B cell (primary cell): ENCODE results near the gene SYT17. TPM values are rescaled to one million over a fixed set of nuclear protein-coding genes. Genes with fewer than 3 reads are reported as not detected.

Experiments
- ATAC-seq: fragments of 200-7000 bp; cut with Tn5 transposase; one replicate; pipeline ENCODE4 v1.10.0; 2021; ENCODE audit warnings: low read depth, mild to moderate bottlenecking, moderate number of reproducible peaks, moderate library complexity
- CTCF ChIA-PET: fragments of 350-600 bp; sonication (Branson Sonifier 250); formaldehyde crosslinking; loops from one replicate; lab custom pipeline; 2021; ENCODE audit warnings: antibody characterized with exemption, inconsistent platforms; lab: Charles Lee
- POLR2A ChIA-PET: fragments of 350-600 bp; sonication (Branson Sonifier 250); formaldehyde crosslinking; loops from one replicate; lab custom pipeline; 2021; ENCODE audit warnings: antibody characterized with exemption; lab: Charles Lee
- DNase-seq: peaks from one replicate; pipeline ENCODE4 v3.0.0; 2013
- H2AFZ ChIP-seq: 2 replicates; pipeline ENCODE4 v1.6.1; 2012; ENCODE audit warnings: mild to moderate bottlenecking, low read depth, low read length; ENCODE audit not compliant: insufficient read depth, poor library complexity, severe bottlenecking
- H3K27ac ChIP-seq, 2 donors: 1 replicate in 1 of 2; 2 replicates in 1 of 2; pipeline ENCODE4 v1.5.1; 2012 to 2013; ENCODE audit warnings: low read length in 2 of 2, mild to moderate bottlenecking in 2 of 2, moderate library complexity in 1 of 2
- H3K27me3 ChIP-seq, 4 experiments: fragments of 200-600 bp in 1 of 4; sonication (generic) in 1 of 4; replicated peaks in 1 of 4; 1 replicate in 2 of 4; 2 replicates in 2 of 4; pipeline versions ENCODE4 v1.6.1 to v1.7.0; 2013 to 2016; ENCODE audit warnings: low read length in 3 of 4, mild to moderate bottlenecking in 2 of 4, mixed read lengths in 1 of 4, moderate library complexity in 1 of 4; ENCODE audit not compliant: insufficient read depth in 4 of 4, control insufficient read depth in 3 of 4; ENCODE audit errors: control extremely low read depth in 1 of 4
- H3K36me3 ChIP-seq, 2 experiments: replicated peaks in 1 of 2; 1 replicate in 1 of 2; 2 replicates in 1 of 2; pipeline versions ENCODE4 v1.6.1 to v1.7.1; 2013; ENCODE audit warnings: low read length in 1 of 2; ENCODE audit not compliant: insufficient read depth in 2 of 2, control insufficient read depth in 1 of 2; ENCODE audit errors: control extremely low read depth in 1 of 2, extremely low read depth in 1 of 2
- H3K4me1 ChIP-seq, 2 donors: fragments of 200-600 bp in 1 of 2; sonication (generic) in 1 of 2; 1 replicate in 1 of 2; 2 replicates in 1 of 2; pipeline versions ENCODE4 v1.5.1 to v1.6.1; 2013 to 2017; ENCODE audit warnings: low read length in 2 of 2; ENCODE audit not compliant: control insufficient read depth in 2 of 2, insufficient read depth in 2 of 2
- H3K4me2 ChIP-seq: replicated peaks from 2 replicates; pipeline ENCODE3; 2012; ENCODE audit warnings: mild to moderate bottlenecking, low read depth, low read length; ENCODE audit not compliant: poor library complexity, severe bottlenecking
- H3K4me3 ChIP-seq, 5 experiments: fragments of 200-600 bp in 1 of 5; sonication (generic) in 1 of 5; 1 replicate in 3 of 5; 2 replicates in 2 of 5; pipeline versions ENCODE4 v1.5.1 to v1.7.0; 2011 to 2016; ENCODE audit warnings: low read length in 4 of 5, mild to moderate bottlenecking in 4 of 5, low read depth in 2 of 5, control low read depth in 1 of 5, moderate library complexity in 1 of 5; ENCODE audit not compliant: insufficient read depth in 1 of 5; ENCODE audit errors: control extremely low read depth in 1 of 5, extremely low read depth in 1 of 5
- H3K79me2 ChIP-seq: fragments of 200-600 bp; sonication (generic); one replicate; pipeline ENCODE4 v1.6.0; 2016; ENCODE audit warnings: low read length; ENCODE audit not compliant: control insufficient read depth, insufficient read depth
- H3K9ac ChIP-seq: fragments of 200-600 bp; sonication (generic); 2 replicates; pipeline ENCODE4 v1.6.1; 2017; ENCODE audit warnings: mild to moderate bottlenecking, low read length, moderate library complexity
- H3K9me3 ChIP-seq, 3 donors: one replicate each; pipeline versions ENCODE4 v1.6.1 to v1.7.1; 2013; ENCODE audit warnings: low read length in 2 of 3; ENCODE audit not compliant: control insufficient read depth in 2 of 3, insufficient read depth in 1 of 3; ENCODE audit errors: control extremely low read depth in 1 of 3
- H4K20me1 ChIP-seq: 2 replicates; pipeline ENCODE4 v1.6.0; 2012; ENCODE audit warnings: mild to moderate bottlenecking, low read length; ENCODE audit not compliant: insufficient read depth, control insufficient read depth, poor library complexity, severe bottlenecking
- H3K27ac Mint-ChIP-seq: one replicate; pipeline ENCODE4 v1.8.0; 2021; ENCODE audit warnings: mixed read lengths
- H3K27me3 Mint-ChIP-seq: one replicate; pipeline ENCODE4 v1.8.0; 2021; ENCODE audit warnings: mixed read lengths
- H3K4me1 Mint-ChIP-seq: one replicate; pipeline ENCODE4 v1.8.0; 2021; ENCODE audit warnings: mixed read lengths
- H3K4me3 Mint-ChIP-seq: one replicate; pipeline ENCODE4 v1.8.0; 2021; ENCODE audit warnings: mixed read lengths
- H3K9me3 Mint-ChIP-seq: one replicate; pipeline ENCODE4 v1.8.0; 2022; ENCODE audit warnings: mixed read lengths; ENCODE audit not compliant: insufficient read depth
- EZH2 ChIP-seq: IDR thresholded peaks from 2 replicates; pipeline ENCODE4 v1.6.1; 2012; ENCODE audit warnings: borderline replicate concordance, low read depth, mild to moderate bottlenecking, moderate library complexity, low read length; ENCODE audit not compliant: insufficient read depth, poor library complexity, severe bottlenecking
- WGBS: methylation state at CpG from one replicate; pipeline ENCODE4 v1.1.5; 2013; ENCODE audit warnings: missing lambda C conversion rate; ENCODE audit not compliant: insufficient coverage; 5-methylcytosine and 5-hydroxymethylcytosine counted together
- intact Hi-C: fragments of 100-400 bp; cut with micrococcal nuclease; formaldehyde crosslinking; loops from one replicate; pipeline ENCODE4 v1.10.0; 2022
- polyA plus RNA-seq: library from polyadenylated mRNA; depleted of rRNA; stranded (reverse); fragments of >200 nt; gene quantifications from 2 replicates; pipeline ENCODE4 v1.2.3, GENCODE V29; 2012
- total RNA-seq, 2 donors: library from RNA; stranded (reverse); fragments of 120-200 nt in 1 of 2; gene quantifications; 1 replicate in 1 of 2; 2 replicates in 1 of 2; pipeline versions ENCODE4 v1.2.3 to v1.2.4, GENCODE V29; 2013 to 2022
- TF ChIP-seq, protein P1 (sequence below): fragments of 200-600 bp; IDR thresholded peaks from one replicate; pipeline ENCODE4 v1.8.0; 2022; ENCODE audit warnings: antibody characterized with exemption, mild to moderate bottlenecking

Gene SYT17
- total and polyA plus RNA-seq, 2 donors (not counting 1 experiment from before 2014, with no cell fraction given) = 24.9 to 27.7 TPM

DNA sequence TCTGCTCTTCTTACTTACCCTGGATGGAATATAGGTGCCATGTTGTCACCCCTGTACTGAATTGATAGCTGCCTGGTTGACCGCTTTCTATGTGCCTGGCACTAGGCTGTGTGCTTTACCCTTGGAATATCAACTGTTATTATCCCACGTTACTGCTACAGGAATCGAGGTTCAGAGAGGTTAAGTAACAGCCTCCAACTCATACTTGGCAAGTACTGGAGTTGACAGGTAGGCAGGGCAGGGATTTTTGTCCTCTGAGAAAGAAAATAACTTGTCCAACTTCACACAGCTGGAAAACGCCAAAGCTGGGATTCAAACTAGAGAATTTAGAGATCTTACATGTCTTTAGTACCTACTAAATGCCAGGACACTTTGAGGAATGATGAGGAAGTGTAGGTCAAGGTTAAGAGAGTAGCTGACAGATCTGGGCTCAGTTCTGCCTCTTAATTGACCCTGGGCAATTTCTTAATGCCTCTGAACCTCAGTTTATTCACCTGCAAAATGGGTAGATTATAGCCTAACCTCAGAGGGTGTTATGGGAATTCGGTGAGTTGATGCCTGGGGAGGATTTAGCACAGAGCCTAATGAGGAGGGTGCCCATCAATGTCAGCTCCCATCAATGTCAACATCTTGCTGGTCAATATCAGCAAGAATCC lies 28.5 kb upstream of the SYT17 start:
- H3K4me1 ChIP-seq = no peaks in the 10 kb centered on the region
- H3K4me2 ChIP-seq = no peak overlapping the region
- H3K27ac ChIP-seq = no peak overlapping the region
- no peak for TF ChIP-seq EZH2
- H3K9ac ChIP-seq = no peak overlapping the region
- POLR2A ChIA-PET = no interaction called here
- no peaks in the 10 kb centered on the region for H3K9me3 Mint-ChIP-seq
- ATAC-seq (no peak), DNase-seq (no peak)
- no peaks in the 10 kb centered on the region for H3K79me2 ChIP-seq
- H4K20me1 ChIP-seq = no peaks in the 10 kb centered on the region
- WGBS = 100% methylated on average over 2 of the region's 5 CpGs
- H3K36me3 ChIP-seq = no peaks in the 10 kb centered on the region
- no peak overlapping the region for H3K27ac Mint-ChIP-seq
- no peaks in the 10 kb centered on the region for H3K4me1 Mint-ChIP-seq
- peaks cover 0 to 8% (median under 1%) of the 10 kb centered on the region in 4 experiments for H3K27me3 ChIP-seq
- intact Hi-C loops = no loop called here
- H3K27me3 Mint-ChIP-seq = peaks cover 12% of the 10 kb centered on the region
- no peak overlapping the region for H3K4me3 Mint-ChIP-seq
- H3K4me3 ChIP-seq = no peak overlapping the region
- CTCF ChIA-PET = interaction anchor here (0.9 kb wide), 1 partner anchor 27 kb away, joined by 3 read pairs; no protein-coding TSS in a partner anchor
- no peaks in the 10 kb centered on the region for H3K9me3 ChIP-seq
- no peak overlapping the region for H2AFZ ChIP-seq

DNA sequence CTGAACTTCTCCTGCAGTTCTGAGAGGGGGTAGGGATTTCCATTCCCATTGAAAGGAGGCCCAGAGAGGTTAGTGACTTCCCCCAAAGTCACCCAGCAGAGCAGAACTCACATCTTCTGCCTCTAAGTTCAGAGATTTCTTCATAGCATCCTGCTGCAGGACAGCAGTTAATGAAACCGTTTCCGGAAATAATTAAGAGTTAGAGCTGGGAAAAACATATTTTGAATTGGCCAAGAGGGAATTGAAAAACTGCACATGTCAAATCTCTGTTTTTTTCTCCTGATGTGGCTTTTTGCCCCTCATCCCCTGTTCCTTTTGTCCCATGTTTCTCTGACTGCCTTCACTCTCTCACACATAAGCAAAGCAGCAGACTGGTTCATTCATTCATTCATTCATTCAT lies 27.6 kb upstream of the SYT17 start:
- TF ChIP-seq, protein P1, sequence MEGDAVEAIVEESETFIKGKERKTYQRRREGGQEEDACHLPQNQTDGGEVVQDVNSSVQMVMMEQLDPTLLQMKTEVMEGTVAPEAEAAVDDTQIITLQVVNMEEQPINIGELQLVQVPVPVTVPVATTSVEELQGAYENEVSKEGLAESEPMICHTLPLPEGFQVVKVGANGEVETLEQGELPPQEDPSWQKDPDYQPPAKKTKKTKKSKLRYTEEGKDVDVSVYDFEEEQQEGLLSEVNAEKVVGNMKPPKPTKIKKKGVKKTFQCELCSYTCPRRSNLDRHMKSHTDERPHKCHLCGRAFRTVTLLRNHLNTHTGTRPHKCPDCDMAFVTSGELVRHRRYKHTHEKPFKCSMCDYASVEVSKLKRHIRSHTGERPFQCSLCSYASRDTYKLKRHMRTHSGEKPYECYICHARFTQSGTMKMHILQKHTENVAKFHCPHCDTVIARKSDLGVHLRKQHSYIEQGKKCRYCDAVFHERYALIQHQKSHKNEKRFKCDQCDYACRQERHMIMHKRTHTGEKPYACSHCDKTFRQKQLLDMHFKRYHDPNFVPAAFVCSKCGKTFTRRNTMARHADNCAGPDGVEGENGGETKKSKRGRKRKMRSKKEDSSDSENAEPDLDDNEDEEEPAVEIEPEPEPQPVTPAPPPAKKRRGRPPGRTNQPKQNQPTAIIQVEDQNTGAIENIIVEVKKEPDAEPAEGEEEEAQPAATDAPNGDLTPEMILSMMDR = no peak
- no peak for TF ChIP-seq EZH2
- DNase-seq (no peak), ATAC-seq (no peak)
- Mint-ChIP-seq H3K4me3 (no peak overlapping the region), H3K9me3 (no peaks in the 10 kb centered on the region), H3K27ac (no peak overlapping the region), H3K4me1 (no peaks in the 10 kb centered on the region), H3K27me3 (peaks cover 12% of the 10 kb centered on the region)
- no peaks in the 10 kb centered on the region for H3K9me3 ChIP-seq
- H3K4me3 ChIP-seq = no peak overlapping the region
- CTCF ChIA-PET = interaction anchor here (0.9 kb wide), 1 partner anchor 28 kb away, joined by 3 read pairs; no protein-coding TSS in a partner anchor
- no peaks in the 10 kb centered on the region for H3K79me2 ChIP-seq
- POLR2A ChIA-PET = no interaction called here
- H3K27me3 ChIP-seq = peaks cover 0 to 11% (median under 1%) of the 10 kb centered on the region in 4 experiments
- H3K4me1 ChIP-seq = no peaks in the 10 kb centered on the region
- no peaks in the 10 kb centered on the region for H4K20me1 ChIP-seq
- no peak overlapping the region for H3K4me2 ChIP-seq
- whole genome bisulfite sequencing = no CpG with 5 or more reads among the region's 2 CpGs
- no peaks in the 10 kb centered on the region for H3K36me3 ChIP-seq
- intact Hi-C loops = no loop called here
- no peak overlapping the region for H2AFZ ChIP-seq
- no peak overlapping the region for H3K9ac ChIP-seq
- no peak overlapping the region for H3K27ac ChIP-seq
